ENCODE measurements around the gene TBX15.
"Not testable (repeated sequence)": the region's sequence is repeated elsewhere in the genome, so short reads cannot be mapped to it uniquely, and the experiment has no call there.

TBX15 gene

DNA sequence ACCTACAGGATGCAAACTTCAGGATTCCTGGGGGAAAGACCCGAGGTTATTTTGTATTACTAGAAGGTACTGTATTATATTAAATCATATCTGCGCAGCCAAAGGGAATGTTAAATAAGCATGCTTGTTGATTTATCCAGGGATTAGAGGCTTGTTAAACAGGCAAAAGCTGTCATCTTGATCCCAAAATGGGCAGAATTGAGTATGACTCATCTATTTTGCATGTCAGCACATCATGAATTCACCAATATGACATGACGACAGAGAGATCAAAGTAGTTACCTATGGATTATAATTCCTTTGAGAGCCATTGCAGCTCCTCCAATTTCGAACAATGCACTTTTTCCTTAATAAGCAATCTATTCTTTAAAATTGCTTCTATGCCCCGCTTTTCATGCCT, 66.1 kb downstream of the TBX15 start:
- no peak for DNase-seq

DNA sequence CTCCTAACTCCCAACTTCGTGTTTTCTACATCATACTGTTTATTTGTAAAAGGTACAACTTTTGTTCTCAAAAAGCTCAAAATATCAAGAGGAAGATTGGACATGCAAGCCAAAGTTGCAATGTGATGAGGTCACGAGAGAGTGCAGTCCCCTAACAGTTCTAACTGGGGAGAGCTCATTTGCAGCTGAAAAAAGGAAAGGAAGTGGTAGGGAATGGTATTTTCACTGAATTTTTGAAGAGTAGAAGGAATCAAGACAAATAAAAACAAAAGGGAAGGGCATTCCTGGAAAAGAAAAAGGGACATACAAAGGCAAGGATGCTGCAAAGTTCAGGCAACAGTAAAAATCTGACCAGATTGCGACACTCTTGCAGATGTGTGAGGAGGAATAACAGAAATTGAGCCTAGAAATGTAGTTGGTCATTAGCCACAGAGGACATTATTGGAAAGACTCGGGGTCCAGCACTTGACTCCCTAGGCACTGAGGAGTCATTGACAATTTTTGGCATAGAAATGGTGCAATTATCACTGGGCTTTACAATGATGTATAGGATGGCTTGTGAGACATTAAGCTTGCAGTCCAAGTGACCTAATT, 67.9 kb downstream of the TBX15 start:
- DNase-seq = no peak

DNA sequence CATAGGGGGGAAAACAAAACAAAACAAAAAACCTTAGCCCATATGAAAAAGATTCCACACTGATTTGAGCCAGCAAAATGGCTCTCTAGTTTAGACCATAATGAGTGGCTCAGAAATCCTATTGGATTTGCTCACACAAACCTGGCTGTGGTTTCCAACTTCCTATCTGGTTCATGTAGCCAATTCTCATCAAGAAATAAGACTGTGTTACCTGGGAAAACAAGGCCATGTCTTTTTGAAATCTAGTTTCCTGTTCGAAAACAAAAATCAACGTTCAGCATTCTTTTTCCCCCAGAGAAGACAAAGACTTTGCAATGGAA, 69.2 kb downstream of the TBX15 start:
- no peak for DNase-seq

DNA sequence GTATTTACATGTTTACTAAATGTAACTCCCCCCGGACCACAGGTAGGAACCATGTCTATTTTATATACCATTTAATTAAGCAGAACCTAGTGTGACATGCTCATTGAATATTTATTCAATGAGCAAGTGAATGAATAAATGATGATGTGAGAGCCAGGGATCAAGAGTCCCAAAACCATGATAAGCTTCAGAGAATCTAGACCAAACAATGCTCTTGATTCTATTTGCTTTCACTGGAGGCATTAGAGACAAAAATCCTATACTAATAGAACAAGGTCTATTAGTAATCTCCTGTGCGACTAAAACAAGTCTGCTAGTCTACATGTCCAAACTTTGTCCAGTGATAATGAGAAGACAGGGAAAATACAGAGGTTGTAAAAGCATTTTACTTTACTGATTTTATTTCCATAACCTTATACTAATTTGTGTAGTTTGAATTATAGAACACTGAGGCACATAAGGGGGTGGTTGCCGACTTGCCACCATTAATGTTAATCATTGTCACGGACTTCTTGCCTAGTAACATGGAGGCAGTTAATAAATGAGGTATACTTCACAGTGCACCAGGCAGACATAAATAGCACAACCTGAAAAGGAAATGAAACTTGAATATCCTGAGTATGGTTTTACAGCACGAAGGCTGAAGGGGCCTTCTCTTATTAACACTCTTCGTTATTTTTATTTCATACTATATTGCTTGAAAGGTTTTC, 69.8 kb downstream of the TBX15 start:
- DNase-seq = no peak

DNA sequence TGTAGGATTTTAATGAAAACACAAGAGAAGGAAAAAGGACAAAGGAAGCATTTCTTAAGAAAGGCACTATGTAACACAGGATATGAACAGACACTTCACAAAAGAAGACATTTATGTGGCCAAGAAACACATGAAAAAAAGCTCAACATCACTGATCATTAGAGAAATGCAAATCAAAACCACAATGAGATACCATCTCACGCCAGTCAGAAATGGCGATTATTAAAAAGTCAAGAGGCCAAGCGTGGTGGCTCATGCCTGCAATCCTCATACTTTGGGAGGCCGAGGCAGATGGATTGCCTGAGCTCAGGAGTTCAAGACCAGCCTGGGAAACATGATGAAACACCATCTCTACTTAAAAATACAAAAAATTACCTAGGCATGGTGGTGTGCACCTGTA, 71.8 kb downstream of the TBX15 start:
- DNase-seq = not testable (repeated sequence)

DNA sequence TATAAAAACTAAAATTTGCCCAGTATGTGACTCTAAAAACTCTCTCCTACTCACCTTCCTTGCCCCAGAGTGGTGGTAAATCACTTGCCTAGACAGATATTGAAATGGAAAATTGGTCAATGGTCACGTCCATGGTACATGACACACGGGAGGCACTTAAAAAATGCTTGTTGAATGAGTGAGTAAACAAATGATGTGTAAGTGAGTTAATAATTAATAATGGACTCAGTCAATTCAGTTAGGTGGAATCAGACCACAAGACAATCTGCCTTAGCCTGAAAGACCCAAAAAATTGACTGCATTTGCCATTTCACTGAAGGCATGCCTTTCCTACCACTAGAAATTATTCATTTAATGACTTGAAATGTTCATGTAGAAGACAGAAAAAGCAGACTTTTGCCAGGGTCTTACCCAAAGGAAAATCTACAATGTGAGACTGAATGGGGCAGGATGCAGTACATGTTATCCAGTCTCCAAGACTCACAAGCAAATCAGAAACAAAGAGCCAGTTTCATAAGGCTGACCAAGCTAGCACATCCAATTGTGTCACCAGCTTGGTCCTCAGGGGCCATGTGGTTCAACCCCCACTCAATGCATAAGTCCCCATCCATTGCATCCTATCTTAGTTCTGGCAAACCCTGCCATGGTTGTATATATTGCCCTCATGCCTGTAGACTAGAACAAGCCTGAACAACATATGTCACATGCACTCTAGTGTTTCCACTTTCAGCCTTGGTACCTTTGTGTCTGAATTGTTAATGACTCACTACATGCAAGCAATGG, 73.6 kb downstream of the TBX15 start:
- no peak for DNase-seq

DNA sequence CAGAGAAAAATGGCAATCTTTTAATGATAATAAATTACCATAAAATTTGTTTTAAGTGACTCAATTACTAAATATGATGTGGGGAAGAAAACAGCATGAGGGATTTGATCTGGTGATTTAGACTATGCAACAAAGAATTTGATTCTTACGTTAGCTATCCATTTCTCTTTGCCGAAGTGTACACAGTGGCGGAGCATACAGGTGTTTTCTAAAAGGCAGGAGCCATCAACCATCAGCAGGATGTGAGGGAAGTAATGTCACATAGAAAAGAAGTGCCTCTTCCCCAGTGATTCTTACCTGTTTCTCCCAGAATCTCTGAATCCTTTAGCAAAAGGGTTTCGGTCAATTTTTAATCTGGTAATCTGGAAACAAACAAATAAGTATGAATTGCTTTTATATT, 74.3 kb downstream of the TBX15 start:
- DNase-seq = no peak

DNA sequence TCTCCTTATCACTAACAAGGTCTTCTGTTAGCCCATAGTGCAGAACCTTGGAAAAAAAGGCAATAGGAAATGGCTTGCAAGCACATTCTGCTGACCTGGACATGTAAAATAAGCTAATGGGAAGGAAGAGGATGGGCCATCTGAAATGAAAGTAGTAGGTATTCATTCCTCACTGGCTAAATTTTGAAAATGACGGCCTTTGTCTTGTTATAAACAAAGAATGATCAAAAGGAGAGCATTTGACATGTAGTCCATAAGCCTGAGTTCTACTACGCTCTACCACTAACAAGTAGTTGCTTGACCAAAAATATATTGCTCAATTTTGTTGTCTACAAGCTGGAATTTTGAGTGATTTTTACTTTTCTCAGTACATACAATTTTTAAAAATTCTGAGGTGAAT, 75.6 kb downstream of the TBX15 start:
- no peak for DNase-seq

DNA sequence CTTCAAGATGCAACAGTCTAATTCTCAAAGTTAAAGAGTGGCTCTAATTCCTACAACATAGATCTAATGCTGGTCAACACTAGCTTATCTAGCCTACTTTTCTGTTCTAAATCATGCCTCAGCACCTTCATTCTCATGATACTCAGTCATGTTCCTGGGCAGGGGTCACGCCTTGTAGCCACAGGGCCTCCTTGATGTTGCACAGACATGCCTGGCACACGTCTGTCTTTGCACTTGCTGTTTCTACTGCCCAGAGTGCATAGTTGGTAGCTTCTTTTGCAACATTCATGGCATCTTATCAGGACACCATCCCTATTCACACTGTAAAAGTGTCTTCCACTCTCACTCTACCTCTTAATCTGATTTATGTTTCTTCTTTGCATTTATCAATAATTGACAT, 76.6 kb downstream of the TBX15 start:
- DNase-seq = no peak

DNA sequence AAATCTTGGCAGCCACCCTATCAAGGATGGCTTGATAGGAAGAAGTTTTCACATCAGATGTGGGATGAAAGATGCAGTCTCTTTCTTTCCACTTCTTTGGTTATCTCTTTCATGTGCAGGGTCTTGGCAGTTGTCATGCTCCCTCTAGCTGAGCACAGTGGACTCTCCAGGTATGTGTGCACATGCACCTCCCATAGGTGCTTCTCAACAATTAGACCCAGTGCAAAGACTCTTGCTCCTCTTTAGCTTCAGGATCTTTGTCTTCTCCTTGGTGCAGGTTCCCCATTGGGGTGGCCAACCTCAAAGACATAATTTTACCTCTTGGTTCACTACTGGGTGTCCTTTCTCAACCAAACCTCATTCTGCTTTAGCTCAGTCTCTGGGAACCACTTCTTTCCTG, 80.7 kb downstream of the TBX15 start:
- no peak for DNase-seq

DNA sequence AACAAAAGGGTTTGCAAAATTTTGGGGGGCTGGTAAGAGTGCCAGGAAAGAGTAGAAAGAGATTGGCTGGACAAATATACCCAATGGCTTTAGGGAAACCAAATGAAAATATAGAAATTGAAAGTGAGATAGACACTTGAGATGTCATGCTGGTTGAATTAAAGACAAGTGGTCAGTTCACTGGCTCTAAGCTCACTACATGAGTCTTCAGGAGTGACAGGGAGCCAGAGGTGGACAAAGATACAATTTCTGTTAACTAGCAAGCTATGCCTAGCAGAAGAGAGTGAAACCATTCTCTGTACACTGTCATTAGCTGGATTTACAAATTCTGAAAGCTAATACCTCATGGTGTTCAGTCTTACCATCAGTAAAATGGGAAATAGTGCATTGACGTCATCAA, 82.5 kb downstream of the TBX15 start:
- DNase-seq = no peak

DNA sequence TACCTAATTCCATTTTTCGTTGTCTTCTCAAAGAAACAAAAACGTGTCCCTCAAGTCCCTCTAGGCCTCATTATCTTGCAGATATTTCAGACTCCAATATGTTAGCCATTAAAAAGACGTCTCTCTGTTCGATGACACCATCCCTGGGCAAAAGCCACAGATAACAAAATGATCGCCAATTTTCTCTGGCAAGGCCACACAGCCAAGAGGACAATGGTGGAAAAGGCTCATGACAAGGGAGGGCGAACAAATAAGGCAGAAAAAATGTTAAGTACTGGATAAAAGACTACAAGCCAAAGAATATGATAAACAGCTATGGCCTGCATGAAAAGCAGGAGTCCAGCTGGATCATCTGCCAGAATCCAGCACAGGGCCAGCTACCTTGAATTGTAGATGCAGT, 82.9 kb downstream of the TBX15 start:
- no peak for DNase-seq

DNA sequence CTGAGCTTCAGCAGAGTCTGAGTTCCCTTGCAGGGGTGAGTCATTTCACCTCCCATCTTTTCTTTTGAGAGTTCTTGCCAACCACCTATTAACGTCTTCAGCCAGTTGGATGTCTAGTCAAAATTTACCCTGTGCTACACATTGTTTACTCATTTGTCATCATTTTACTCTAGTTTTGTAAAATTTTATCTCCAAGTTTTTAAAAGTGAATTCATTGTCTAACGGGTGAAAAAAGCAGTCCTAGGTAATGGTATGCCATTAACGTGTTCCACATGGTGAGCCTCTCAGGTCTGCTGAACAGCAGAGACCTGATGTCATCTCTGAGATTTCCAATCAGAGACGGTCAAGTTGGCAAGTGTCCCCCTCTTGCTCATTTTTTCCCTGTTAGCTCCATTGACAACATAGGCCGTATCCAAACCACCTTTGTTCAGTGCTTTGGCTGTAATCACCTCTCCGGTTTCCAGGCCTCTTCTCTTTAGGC, 85.4 kb downstream of the TBX15 start:
- DNase-seq = no peak

DNA sequence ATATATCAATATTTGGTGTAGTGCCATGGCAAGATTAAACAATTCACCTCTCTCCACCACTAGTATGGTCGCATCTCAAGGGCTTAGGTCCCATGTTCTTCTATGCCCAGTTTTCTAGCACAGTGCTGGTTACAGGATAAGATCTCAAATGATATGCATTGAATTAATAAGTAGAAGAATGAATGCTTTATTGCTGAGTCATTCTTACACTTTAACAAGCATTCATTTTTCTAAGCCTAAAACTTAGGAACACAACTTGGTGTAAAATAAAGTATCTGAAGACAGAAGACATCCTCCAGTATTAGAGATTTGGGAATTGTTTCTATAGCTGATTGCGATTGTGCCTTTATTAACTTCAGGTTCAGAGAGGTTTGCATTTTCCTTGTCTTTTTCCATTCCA, 85.8 kb downstream of the TBX15 start:
- DNase-seq = no peak

DNA sequence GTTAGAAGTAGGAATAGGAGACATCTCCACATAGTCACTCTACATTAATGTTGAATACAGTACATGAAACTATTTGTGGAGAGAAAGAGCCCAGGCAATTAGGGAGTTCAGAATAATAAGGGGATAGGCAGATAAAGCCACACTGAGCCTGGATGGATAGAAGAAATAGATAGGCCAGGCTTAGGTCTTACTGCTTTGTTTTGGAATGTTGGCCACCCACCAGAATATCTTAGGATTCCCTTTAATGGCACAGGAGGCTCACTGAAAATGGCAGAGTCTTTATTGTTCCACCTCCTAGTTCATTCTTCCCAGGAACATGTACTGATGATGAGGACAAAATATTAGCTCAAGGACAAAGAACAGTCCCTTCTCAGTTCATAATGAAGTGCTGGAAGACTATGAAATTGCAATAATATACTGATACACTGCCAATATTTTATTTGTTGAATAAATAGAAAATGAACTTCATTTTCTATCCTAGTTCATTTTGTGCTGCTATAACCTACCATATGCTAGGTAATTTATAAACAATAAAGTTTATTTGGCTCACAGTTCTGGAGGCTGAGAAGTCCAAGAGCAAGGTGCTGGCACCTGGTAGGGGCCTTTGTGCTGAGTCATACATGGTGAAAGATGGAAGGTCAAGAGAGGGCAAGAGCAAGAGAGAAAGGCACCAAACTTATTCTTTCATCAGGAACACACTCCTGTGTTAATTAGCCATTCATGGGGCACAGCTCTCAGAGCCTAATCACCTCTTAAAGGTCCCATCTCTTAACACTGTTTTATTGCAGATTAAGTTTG, 87.3 kb downstream of the TBX15 start:
- no peak for DNase-seq

DNA sequence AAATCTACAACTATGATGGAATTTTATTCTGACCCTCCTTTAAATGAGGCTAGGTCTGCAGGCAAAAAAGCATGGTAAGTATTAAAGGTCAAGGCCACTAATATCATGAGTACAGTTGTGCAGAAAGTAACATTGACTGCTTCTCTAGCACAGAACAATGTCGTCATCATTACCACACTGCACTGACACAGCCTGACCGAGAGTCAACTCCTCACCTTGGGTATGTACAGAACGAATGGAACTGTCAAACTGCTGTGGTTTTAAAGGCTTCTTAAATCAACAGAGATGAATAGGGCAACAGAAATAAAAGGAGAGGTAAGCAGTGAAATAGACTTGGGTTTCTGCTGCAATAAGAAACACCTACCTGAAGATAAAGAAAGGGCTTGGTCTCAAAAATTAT, 88.8 kb downstream of the TBX15 start:
- no peak for DNase-seq

DNA sequence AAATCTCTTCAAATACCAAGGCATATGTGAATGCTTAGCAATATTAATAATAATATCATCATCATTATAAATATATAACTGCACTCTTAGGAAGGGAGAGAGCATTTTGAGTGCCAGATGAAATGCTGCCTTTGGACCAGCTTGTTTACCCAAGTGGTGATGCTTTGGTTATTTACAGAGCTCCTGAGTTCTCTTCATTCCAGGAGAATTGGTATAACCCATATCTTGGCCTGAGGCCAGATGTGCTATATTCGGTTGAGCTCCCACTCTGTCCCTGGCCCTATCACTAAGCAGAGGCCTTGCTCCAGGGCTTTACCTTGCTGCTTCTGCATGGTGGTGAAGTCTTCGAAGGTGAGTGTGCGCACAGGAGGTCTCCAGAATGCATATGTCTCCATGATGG, 89.4 kb downstream of the TBX15 start:
- no peak for DNase-seq

DNA sequence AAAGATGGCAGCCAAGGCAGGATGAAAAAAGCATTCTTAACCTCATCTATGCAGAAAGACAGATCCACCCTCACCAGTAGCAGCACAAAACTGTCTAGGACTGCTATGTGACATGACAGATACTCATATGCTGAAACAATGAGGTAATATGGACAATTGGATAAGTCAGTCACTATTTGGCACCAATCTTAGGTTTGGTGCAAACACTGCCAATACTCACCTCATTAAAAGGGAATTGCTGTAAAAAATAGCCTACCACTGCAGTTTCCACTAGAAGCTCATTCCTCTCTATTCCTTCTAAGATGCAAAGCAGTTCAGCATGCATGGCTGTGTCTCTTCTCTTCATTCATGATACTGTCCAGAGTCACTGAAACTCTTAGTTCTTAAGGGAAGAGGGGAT, 91.7 kb downstream of the TBX15 start:
- DNase-seq = no peak

DNA sequence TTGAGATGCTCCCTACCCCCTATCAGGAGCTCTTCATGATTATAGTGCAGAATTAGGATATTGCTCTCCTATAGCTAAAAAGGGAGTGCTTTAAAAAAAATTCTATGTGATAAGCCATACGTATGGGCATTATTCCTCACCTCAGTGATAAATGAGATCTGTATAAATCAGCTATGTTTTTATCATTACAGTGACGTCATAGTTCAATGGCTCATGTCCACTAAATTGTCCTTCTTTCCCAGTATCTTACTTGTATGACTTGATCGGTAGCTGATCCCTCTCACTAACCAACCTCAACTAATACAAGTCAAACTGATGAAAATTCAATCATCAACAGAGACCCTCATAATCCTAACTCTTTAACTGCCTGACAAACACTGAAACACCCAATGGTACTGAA, 93.3 kb downstream of the TBX15 start:
- DNase-seq = no peak

DNA sequence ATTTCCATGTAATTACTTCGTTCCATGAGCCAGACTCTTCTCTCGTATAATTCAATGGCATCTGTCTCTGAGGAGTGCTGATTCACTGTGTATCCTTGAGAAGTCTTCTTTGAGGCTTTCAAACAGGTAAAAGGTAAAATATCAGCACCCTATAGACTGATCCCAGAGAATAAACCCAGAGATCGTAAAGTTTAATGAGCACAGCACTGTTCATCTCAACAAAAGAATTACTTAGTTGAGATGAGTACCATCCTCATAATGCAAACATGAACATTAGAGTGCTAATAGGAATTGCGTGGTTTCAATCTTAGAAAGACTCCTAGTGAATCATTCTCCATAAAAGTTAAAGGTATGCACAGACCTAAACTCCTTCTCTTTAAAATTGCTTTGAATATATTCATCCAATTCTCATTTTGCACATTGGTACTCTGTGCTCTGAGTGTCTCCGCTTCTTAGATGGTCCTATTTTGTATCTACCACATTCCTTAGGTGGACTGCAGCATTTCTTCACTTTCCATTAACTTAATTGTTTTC, 97.2 kb downstream of the TBX15 start:
- DNase-seq = no peak

DNA sequence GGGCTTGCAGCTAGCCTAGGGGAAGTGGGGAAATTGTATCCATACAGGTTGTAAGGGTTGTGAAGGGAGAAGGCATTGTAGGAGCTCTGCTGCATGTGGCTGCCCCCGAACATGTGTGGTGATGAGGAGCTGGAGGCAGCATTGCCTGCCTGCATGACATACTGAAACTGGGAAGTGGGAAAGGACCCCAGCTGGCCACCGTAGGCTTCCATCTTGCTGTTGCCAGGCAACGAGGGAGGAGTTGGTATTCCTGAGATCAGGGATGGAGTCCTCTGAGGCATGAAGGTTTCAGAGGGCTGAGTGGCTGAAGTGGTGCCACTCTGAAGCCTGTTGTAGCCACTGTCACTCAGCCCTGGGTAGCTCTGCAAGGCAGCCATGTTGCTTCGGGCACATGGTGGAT, 103.2 kb downstream of the TBX15 start:
- DNase-seq = no peak

DNA sequence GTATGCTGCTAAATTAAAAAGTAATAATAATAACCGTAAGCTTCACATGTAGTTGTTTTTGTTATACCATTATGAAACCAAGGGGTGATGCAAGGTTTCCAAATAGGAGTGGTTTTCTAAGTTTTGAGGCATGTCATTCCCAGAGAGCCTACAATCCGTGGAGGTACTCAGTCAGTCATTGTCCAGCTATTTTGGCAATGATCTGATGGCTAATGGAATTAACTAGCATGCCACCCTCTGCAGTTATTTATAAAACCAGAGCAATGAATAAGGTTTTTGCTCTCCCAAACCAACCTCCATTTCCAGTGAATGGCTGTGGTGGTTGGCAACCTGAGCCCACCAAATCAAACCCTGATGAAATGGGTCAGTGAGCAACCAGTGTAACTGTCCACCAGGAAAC, 106.4 kb downstream of the TBX15 start:
- DNase-seq = no peak

DNA sequence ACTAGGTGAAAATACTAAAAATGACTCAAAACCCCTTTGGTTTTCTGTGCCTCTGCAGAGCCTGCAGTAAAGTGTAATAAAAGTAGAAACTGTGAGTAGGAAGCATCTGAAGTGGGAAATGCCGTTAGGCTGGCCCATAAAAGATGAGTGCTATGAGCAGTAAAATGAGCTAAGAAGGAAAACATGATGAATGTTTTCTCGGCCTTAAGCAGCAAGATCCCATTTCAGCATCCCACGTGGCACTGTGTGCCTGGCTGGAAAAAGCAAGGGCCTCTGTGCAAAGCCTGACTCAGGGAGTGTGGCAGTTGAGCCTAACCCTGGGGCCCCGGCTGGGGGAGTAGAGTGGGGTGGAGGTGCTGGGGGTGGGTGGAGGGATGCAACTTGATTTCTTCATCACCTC, 109.5 kb downstream of the TBX15 start:
- DNase-seq = no peak

Measured in stimulated activated naive CD4-positive, alpha-beta T cell treated with Interleukin-2 at 50 U/mL for 16 hours (primary cell).